Breast epithelium (tissue), 3 donors: ENCODE results near the gene RFC1.

ENCODE experiments used
- POLR2A ChIP-seq: fragments of 450-650 bp; IDR thresholded peaks from one replicate; pipeline ENCODE4 v1.6.1; 2016; ENCODE audit warnings: antibody characterized with exemption, mild to moderate bottlenecking, moderate library complexity
- POLR2AphosphoS5 ChIP-seq, 3 donors: sonication (generic); formaldehyde crosslinking; IDR thresholded peaks; one replicate each; pipeline ENCODE4 v1.6.1; 2017; ENCODE audit warnings: antibody characterized with exemption in 3 of 3
- TF ChIP-seq, protein P1 (sequence below), 3 donors: fragments of 450-650 bp; IDR thresholded peaks; one replicate each; pipeline ENCODE4 v1.5.1; 2016 to 2017; ENCODE audit warnings: antibody characterized with exemption in 3 of 3, mild to moderate bottlenecking in 3 of 3, moderate library complexity in 3 of 3

- TF ChIP-seq, protein P1, sequence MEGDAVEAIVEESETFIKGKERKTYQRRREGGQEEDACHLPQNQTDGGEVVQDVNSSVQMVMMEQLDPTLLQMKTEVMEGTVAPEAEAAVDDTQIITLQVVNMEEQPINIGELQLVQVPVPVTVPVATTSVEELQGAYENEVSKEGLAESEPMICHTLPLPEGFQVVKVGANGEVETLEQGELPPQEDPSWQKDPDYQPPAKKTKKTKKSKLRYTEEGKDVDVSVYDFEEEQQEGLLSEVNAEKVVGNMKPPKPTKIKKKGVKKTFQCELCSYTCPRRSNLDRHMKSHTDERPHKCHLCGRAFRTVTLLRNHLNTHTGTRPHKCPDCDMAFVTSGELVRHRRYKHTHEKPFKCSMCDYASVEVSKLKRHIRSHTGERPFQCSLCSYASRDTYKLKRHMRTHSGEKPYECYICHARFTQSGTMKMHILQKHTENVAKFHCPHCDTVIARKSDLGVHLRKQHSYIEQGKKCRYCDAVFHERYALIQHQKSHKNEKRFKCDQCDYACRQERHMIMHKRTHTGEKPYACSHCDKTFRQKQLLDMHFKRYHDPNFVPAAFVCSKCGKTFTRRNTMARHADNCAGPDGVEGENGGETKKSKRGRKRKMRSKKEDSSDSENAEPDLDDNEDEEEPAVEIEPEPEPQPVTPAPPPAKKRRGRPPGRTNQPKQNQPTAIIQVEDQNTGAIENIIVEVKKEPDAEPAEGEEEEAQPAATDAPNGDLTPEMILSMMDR (IDR thresholded peaks at IDR 0.05): no peak
- TF ChIP-seq POLR2A: no peak
- no peak for TF ChIP-seq POLR2AphosphoS5 (IDR thresholded peaks at IDR 0.05)
Observed at GRCh38 chr4:39302901-39303300, 63.3 kb downstream of the RFC1 start.
